ENCODE results near the gene FOXO3.
A peak's percentile ranks its signal among the peaks of the same experiment; 100 is the strongest.

The FOXO3 gene

DNA sequence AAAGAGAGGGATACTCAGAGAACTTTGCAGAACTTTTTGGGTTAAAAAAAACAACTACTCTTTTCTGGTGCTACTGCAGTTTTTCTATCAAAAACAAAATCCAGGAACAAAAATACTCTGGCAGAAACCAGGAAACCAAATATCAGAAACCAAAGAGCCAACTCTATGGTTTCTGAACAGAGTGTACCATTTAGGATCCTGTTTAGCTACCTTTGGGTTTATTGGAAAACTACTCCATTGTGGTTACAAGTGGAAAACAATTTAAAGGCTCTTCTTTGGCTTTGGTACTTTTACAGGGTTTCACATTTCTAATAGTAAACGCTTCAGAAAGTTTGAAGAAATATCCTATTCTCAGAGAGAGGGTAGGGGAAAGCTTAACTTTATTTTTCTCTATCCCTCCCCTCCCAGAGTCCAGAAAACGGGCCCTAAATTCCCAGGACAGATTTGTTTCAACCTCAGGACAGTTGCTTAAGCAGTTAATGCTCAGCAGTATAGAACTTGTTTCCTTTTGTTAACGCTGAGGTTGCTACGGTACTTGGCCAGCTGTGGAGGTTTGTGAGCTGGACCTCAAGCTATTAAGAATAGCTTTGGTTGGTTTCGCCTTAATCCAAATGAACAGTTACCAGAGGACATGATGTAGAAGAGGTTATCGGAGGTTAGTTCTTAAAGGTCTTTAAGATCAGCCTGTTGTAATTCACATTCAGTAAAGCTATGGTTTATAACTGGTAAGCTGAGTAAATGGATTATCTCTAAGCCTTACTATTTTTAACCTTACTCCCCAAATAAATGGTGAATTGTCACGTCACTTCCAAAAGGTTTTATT, 47.9 kb downstream of the FOXO3 start:
- H3K36me3 ChIP-seq: no peaks in the 10 kb centered on the region
- H3K27me3 ChIP-seq: no peaks in the 10 kb centered on the region

DNA sequence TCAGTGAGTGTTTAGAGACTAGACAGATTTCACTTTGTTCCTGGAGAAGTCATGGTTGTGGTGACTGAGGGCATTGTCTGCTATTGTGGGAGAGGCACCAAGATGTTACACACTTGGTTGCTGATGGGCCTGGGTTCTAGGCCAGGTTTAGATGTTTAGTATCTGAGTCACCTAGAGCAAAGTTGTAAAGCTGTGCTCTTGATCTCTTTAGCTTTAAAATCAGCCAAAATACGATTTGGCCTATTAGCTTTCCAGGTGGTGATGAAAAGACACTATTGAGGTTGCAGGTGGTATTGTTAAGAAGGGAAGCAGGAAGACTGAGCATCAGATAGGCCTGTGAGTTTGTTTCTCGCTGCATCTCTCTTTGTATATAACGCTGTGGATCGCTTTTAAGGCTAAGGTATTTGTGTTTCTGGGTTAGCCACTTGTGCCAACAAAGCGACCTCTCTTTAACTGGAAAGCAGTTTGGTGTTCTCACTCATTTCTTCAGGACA, 48.6 kb downstream of the FOXO3 start:
- TF ChIP-seq, protein P1, sequence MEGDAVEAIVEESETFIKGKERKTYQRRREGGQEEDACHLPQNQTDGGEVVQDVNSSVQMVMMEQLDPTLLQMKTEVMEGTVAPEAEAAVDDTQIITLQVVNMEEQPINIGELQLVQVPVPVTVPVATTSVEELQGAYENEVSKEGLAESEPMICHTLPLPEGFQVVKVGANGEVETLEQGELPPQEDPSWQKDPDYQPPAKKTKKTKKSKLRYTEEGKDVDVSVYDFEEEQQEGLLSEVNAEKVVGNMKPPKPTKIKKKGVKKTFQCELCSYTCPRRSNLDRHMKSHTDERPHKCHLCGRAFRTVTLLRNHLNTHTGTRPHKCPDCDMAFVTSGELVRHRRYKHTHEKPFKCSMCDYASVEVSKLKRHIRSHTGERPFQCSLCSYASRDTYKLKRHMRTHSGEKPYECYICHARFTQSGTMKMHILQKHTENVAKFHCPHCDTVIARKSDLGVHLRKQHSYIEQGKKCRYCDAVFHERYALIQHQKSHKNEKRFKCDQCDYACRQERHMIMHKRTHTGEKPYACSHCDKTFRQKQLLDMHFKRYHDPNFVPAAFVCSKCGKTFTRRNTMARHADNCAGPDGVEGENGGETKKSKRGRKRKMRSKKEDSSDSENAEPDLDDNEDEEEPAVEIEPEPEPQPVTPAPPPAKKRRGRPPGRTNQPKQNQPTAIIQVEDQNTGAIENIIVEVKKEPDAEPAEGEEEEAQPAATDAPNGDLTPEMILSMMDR (IDR thresholded peaks at IDR 0.05): no peak
- Histone ChIP-seq H3K27ac (peak overlapping the region; percentile 13), H3K4me1 (ENCODE audit: control insufficient read depth in 1 of 2, insufficient read depth in 1 of 2, low read depth in 1 of 2, low read length in 1 of 2) (peaks cover 0 to 13% of the 10 kb centered on the region in 2 experiments), H3K36me3 (no peaks in the 10 kb centered on the region), H3K9me3 (no peaks in the 10 kb centered on the region), H3K4me3 (ENCODE audit: low read depth in 1 of 2, low read length in 1 of 2) (no peak overlapping the region), H3K27me3 (no peaks in the 10 kb centered on the region)

More for the DNA sequence above, 47.9 kb downstream of the FOXO3 start:
- Histone ChIP-seq H3K4me1 (ENCODE audit: control insufficient read depth in 1 of 2, insufficient read depth in 1 of 2, low read depth in 1 of 2, low read length in 1 of 2) (peaks cover 0 to 9% of the 10 kb centered on the region in 2 experiments), H3K27ac (peak overlapping the region; percentile 13), H3K4me3 (ENCODE audit: low read depth in 1 of 2, low read length in 1 of 2) (no peak overlapping the region), H3K9me3 (no peaks in the 10 kb centered on the region)
- TF ChIP-seq, protein P1 (IDR thresholded peaks at IDR 0.05): no peak

DNA sequence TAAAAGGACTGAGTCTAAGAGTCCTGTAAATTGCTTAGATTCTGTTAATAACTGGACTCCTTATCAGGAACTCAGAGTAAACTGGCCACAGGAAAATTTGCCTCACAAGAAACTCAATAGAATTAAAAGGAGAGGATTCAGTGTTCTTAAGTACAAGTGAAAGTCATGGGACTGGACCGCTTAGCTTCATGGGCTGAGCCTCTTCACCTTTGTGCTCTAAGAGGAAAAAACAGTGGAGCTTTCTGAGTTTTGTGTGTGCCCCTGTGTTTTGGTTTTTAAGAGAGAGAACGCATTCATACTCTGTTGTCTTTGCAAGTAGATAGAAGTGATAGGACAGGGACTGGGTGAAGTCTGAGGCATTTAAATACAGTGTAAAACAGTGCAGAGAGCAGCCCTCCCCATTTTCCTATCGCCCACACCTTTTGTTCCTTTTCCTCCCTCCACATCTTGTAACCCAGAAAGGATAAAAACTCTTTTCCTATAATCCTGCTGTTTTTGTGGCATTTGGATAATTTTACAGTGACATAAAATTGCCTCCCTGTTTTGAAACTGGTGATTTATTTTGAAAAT, 49.6 kb downstream of the FOXO3 start:
- TF ChIP-seq, protein P1 (IDR thresholded peaks at IDR 0.05): no peak
- Histone ChIP-seq H3K27ac (no peak overlapping the region), H3K27me3 (no peaks in the 10 kb centered on the region), H3K4me1 (ENCODE audit: control insufficient read depth in 1 of 2, insufficient read depth in 1 of 2, low read depth in 1 of 2, low read length in 1 of 2) (peaks cover 0 to 13% of the 10 kb centered on the region in 2 experiments), H3K36me3 (no peaks in the 10 kb centered on the region), H3K4me3 (ENCODE audit: low read depth in 1 of 2, low read length in 1 of 2) (no peak overlapping the region), H3K9me3 (no peaks in the 10 kb centered on the region)

DNA sequence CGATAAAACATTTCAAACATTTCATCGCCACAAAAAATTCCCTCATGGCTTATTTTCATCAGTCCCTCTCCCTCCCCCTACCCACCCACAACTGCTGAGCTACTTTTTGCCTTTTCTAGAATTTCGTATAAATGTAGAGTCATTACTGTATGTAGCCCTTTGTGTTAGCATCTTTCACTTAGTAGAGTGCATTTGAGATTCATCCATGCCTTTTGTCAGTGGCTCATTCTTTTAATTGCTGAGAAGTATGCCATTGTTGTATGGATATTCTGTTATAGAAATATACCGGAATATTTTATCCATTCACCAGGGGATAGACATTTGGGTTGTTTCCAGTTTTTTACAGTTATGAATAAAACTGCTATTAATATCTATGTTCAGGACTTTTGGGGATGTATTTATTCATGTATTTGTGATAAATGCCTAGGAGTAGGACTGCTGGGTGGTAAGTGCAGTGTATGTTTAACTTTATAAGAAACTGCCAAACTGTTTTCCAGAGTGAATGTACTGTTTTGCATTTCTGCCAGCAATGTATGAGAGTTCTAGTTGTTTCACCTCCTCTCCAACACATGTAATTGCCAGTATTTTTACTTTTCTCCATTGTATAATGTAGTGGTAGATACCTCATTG, 50.4 kb downstream of the FOXO3 start:
- H3K4me3 ChIP-seq (ENCODE audit: low read depth in 1 of 2, low read length in 1 of 2): no peak overlapping the region
- TF ChIP-seq, protein P1 (IDR thresholded peaks at IDR 0.05): no peak
- H3K4me1 ChIP-seq (ENCODE audit: control insufficient read depth in 1 of 2, insufficient read depth in 1 of 2, low read depth in 1 of 2, low read length in 1 of 2): peaks cover 0 to 15% of the 10 kb centered on the region in 2 experiments
- no peaks in the 10 kb centered on the region for H3K36me3 ChIP-seq
- H3K27me3 ChIP-seq: no peaks in the 10 kb centered on the region
- no peaks in the 10 kb centered on the region for H3K9me3 ChIP-seq
- H3K27ac ChIP-seq: no peak overlapping the region

DNA sequence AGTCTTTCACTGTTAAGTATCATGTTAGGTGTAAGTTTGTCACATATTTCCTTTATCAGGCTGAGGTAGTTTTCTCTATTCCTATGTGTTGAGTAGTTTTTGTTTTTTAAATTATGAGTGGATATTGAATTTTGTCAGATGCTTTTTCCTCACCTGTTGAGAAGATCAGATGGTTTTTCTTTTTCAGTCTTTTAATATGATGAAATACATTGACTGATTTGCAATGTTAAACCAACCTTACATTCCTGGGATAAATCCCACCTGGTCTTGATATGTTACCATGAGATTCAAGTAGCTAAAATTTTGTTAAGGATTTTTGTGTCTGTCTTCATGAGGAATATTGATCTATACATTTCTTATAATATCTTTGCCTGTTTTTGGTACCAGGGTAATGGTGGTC, 52.1 kb downstream of the FOXO3 start:
- H3K36me3 ChIP-seq: no peaks in the 10 kb centered on the region
- no peaks in the 10 kb centered on the region for H3K27me3 ChIP-seq
- H3K4me1 ChIP-seq (ENCODE audit: control insufficient read depth in 1 of 2, insufficient read depth in 1 of 2, low read depth in 1 of 2, low read length in 1 of 2): peaks cover 17 to 33% of the 10 kb centered on the region in 2 experiments
- no peaks in the 10 kb centered on the region for H3K9me3 ChIP-seq
- no peak overlapping the region for H3K27ac ChIP-seq
- H3K4me3 ChIP-seq (ENCODE audit: low read depth in 1 of 2, low read length in 1 of 2): no peak overlapping the region
- TF ChIP-seq, protein P1 (IDR thresholded peaks at IDR 0.05): no peak

All from neutrophil (primary cell).